ENCODE data around the gene DPF3.

The DPF3 gene

DNA sequence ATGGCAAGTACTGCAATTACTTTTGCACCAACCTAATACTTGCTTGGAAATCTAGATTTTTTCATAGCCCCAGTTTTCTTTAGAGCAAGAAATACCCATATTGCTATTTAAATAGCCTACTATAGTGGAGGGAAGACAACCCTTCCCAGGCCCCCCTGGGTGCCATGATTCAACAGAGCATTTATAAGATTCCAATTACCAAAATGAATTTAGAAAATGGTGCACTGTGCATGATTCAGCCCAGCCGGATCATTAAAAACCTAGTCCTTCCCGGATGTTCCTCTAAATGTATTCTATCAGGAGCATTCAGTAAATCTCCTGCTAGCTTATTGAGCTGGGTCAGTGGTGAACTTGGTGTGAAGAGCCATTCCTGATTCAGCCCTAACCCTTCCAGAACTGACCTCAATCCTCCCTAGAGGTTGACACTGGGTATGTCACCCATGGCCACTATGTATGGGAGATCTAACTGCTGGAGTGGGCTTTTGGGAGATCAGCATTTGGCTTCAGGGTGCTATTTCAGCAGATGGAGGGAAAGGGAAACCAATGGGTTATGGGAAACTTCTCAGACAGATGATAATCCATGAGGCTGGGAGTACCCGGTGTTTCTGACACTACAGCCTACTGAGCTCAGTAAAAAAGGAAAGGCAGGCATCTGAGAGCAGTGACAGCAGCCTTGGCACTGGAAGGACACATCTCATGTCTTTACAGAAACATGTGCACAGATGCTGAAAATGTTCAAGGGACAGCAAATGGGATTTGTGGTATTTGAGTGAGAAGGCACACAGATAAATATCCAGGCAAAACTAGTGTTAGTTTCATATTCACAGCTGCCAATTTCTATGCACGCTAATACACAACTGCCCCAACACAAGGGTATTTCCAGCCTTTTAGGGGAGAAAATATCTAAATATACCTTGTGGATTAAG, 258.9 kb downstream of the DPF3 start:
- no peak for FAIRE-seq

DNA sequence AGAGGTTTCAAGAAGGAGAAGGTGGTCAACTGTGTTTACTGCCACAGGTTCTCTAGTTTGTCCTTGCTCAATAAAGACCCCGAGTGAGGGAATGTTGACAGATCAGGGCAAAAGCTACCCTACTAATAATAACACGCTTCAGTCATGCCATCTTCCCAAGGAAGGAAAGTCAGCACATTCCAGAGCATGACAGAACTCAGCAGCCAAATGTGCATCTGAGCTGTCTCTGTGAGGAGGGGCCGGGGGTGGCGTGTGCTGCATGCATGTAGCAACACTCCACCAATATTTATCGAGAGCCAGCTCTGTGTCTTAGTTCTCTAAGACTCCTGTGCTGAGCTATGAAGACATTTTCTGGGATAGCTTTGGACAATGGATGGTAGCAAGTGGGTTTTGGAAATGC, 260.4 kb downstream of the DPF3 start:
- FAIRE-seq = no peak

GRCh38 chr14:72632727-72633126, 261.2 kb downstream of the DPF3 start:
- FAIRE-seq = no peak

GRCh38 chr14:72631401-72631800, 262.5 kb downstream of the DPF3 start:
- FAIRE-seq = no peak

DNA sequence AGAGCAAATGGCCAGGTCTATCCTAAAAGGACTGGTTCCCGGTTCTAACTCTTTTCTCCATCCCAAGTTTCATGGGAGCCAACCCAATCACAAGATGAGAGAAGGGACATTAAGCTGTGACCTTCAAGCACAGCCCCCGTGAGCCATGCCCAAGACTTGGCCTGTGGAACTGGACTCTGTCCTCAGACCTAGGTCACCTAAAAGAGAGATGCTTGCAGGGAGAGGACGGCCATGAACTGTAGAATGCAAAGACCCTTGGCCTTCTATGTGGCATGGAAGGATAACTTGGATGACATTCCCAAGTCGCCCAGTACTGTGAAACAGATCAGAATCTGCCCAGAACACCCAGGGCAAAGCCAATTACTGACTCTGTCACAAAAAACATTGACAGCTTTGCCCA, 263.5 kb downstream of the DPF3 start:
- no peak for FAIRE-seq

- no peak for FAIRE-seq
Measured at GRCh38 chr14:72629534-72629933, 264.4 kb downstream of the DPF3 start.

DNA sequence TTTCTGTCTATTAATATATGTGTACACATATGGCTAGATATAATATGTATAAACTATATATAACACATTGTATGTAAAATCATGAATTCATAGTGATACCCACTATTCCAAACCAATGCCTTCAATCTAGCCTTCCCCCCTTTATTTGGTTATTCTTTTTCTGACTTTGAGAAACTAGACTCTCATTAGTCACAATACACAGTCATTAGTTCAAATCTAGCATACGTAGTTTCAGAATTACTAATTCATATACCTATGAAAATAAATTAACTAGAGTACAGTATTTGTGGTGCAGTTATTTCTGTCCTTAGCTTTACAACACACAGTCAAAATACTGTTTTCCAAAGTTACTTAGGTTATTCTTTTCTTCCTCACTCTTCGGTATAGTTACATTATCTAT, 268.2 kb downstream of the DPF3 start:
- no peak for FAIRE-seq

DNA sequence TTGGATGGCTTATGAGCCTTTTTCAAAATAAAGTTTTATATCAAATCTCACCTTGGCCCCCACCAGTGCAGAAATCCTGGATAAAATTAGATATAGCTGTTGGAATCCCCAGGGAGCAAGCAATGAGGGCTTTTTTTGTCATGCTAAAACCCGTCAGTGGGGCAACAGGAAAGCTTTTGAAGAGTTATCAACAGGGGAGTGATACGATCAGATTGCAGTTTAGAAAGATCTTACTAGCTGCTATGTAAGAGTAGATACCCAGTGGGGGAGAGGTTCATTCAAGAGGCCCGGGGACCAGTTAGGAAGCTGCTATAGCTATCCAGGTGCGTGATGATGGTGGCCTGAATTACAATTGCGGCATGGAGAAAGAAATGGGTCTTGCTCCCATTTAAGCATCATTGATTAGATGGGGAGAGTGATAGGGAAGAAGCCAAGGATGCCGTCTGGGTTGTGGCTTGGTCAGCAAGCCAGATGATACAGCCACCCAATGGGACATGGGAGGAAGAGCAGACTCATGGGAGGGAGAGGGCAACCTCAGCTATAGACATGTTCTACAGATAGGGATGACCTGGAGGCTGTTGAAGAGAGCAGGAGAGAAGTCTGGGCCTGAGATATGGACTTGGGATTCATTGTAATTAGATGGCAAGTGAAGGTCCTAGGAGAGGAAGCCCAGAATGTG, 272.4 kb downstream of the DPF3 start:
- no peak for FAIRE-seq

DNA sequence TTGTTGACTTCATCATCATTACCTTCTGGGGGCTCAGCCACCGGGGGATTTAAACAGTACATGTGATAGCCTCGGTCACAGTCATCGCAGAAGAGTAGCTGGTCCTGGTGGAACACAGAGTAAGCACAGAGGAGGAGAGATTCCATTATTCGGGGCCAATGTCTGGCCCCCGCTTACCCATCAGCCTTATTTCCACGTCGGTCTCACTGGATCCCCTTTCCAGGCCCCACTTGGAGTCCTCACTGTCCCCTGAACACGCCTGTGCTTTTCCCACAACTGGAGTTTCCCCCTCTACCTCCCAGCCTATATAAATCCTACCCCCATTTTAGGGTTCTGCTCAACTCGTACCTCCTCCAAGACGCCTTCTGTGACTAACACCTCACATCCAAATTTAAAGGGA, 274.0 kb downstream of the DPF3 start:
- no peak for FAIRE-seq

GRCh38 chr14:72619111-72619571, 274.8 kb downstream of the DPF3 start:
- no peak for FAIRE-seq

GRCh38 chr14:72618424-72618823, 275.5 kb downstream of the DPF3 start:
- no peak for FAIRE-seq

DNA sequence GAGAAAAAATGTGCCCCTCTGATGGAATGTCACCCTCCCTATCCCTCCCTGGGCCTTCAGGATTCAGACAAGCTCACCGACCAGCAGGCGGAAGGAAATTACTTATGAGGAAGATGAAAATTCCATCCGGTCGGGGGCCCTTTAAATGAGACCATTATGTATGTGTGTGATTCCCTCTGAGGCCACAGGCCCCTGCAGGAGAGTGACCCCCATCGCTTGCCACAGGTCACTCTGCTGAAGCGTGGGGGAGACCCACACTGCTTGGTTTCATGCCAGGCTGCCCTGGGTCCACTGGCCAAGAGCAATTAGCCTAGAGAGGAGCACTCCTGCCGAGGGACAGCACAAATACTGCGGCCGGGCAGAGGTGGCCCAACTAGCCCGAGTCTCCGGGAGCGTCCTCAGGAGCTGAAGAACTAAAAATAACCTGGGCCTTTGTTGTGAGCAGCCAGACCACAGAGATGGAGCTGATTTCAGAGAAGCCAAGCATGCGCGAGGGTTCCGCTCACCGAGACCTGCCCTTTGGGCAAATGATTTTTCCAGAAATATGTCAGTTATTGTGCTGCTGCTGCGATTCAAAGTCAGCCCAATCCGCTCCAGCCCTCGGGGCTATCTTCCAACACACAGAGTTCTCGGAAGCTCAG, 276.4 kb downstream of the DPF3 start:
- no peak for FAIRE-seq

GRCh38 chr14:72616811-72617210, 277.1 kb downstream of the DPF3 start:
- no peak for FAIRE-seq

- FAIRE-seq = no peak
Measured at GRCh38 chr14:72616294-72616693, 277.6 kb downstream of the DPF3 start.

DNA sequence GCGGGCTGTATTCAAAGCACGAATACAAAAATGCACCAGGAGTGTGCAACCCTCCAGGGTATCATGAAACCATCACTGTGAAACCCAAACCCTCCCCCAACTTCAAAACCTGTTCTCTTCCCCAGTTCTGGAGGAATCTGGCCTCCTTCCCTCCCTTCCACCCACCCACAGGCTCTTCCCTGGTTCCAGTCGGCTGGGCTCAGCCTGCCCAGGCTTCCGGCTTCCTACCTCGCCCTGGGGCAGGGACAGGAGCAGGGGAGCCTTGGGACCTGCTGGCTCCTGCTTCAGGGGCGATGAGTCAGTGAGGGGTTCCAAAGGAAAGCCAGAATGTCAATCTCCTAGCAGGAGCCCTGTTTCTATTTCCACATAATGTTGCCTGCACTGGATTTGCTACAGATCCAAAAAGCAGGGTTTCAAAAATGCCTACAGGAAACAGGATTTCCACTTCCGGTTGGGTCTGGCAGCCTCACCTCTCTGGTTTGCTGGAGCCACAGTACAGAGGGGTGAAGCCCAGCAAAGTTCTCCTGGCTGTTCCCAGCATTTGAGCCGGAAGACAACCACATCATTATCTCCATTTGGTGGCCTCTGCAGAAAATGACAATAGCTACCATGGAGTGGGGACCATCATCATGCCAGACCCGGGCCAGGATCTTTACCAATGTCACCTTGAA, 278.3 kb downstream of the DPF3 start:
- FAIRE-seq = no peak

- FAIRE-seq = no peak
Measured at GRCh38 chr14:72614891-72615415, 278.9 kb downstream of the DPF3 start.

DNA sequence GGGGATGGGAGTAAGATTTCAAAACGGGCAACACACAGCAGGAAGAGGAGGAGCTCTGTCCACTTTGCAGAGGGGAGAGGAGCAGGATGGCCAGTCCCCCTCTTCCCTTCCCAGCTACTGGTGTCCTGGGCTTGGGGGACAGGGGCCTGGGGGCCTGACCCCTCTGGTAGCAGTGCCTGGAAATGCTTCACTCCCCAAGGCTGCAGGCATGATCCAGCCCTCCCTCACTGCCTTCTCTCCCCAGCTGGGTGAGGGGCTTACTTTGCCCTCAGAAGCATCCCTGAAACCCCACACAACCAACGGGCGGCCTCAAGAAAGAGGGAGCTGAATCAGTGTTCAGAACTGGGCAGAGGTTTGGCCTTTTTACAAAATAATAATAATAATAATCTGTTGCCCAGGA, 279.5 kb downstream of the DPF3 start:
- no peak for FAIRE-seq

DNA sequence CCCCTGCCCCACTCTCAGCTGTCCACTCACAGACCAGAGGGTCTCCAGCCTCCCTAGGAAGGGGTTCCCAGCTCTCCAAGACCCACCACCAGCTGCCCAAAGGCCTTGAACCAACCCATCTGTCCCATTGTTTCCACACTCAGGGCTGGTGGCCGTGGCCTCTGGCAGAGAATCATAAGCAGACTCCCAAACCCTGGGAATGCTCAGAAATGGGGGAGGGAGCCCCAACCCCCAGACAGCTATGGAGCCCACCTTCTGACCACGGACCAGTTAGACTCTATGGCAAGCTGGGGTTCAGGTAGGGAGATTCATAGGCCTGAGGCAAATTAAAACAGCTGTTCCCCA, 280.0 kb downstream of the DPF3 start:
- FAIRE-seq = no peak

- no peak for FAIRE-seq
Measured at GRCh38 chr14:72613231-72613974, 280.5 kb downstream of the DPF3 start.

- no peak for FAIRE-seq
Measured at GRCh38 chr14:72612041-72612440, 281.9 kb downstream of the DPF3 start.

GRCh38 chr14:72611506-72611905, 282.4 kb downstream of the DPF3 start:
- no peak for FAIRE-seq

DNA sequence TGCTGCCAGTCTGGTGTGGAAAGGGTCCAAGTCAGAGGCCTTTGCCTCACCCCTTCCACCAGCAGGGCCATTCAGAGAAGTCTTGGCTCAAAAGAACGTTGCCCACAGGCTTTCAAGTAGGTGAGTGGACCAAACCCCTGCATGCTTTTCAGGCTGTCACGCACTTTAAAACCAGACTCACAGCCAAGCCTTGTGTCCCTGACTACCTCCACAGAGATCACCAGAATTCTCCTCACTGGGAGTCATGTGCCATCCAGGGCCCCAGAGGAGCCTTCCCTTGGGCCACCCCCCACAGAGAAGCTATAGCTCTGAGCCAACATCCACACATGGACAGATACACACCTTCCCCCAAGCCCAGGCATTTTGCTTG, 283.1 kb downstream of the DPF3 start:
- no peak for FAIRE-seq

Measured in colon (tissue), 2 donors.